ENCODE data around the gene LPIN2.
A peak's percentile ranks its signal among the peaks of the same experiment; 100 is the strongest.
"Not testable (repeated sequence)": the region's sequence is repeated elsewhere in the genome, so short reads cannot be mapped to it uniquely, and the experiment has no call there.

LPIN2 gene, protein sequence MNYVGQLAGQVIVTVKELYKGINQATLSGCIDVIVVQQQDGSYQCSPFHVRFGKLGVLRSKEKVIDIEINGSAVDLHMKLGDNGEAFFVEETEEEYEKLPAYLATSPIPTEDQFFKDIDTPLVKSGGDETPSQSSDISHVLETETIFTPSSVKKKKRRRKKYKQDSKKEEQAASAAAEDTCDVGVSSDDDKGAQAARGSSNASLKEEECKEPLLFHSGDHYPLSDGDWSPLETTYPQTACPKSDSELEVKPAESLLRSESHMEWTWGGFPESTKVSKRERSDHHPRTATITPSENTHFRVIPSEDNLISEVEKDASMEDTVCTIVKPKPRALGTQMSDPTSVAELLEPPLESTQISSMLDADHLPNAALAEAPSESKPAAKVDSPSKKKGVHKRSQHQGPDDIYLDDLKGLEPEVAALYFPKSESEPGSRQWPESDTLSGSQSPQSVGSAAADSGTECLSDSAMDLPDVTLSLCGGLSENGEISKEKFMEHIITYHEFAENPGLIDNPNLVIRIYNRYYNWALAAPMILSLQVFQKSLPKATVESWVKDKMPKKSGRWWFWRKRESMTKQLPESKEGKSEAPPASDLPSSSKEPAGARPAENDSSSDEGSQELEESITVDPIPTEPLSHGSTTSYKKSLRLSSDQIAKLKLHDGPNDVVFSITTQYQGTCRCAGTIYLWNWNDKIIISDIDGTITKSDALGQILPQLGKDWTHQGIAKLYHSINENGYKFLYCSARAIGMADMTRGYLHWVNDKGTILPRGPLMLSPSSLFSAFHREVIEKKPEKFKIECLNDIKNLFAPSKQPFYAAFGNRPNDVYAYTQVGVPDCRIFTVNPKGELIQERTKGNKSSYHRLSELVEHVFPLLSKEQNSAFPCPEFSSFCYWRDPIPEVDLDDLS

DNA sequence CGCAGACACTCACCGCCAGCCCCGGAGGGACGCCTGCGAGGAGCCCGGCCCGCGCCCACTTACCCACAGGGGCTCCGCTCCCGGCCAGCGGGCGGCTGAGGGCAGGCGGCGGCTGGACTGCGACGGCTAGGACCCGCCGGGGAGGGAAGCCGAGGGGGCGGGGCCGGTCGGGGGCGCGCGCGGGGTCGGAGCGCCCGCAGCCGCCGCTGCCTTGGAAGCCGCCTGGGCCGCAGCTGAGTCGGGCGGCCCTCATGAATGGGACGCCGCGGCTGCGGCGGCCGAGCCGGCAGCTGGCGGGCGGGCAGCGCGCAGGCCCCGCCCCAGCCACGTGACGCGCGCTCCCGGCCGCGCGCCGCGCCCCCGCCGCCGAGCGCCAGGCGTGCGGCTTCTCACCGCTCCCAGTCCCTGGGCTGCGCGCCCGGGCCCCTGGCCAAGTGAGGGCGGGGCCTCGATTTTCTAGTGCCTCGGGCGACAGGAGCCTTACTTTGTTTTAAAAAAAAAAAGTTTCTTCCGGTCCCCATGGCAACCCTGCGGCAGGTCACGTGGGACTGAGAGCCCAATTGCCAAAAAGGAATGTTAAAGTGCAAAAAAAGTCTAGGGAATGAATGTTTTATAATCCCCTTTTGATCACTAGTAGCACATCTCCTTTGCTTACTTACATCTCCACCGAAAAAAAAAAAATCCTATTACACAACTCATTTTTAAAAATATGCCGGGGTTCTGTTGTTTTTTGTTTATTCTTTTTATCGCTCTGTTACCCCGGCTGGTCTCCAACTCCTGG lies at the start of gene LPIN2:
Gene LPIN2 (minus strand): TSS at position 121 of the 781 bp plus-strand sequence. CDS start 52,304 bp downstream, outside the sequence.
- peak; percentile 89 to 96 (median 96) for DNase-seq (ENCODE audit: low read depth in 3 of 3)

GRCh38 chr18:3061581-3062312 lies 48.8 kb upstream of the LPIN2 start:
- DNase-seq (ENCODE audit: low read depth in 3 of 3), result peak in 1 of 3 donors; percentile 60

- DNase-seq (ENCODE audit: low read depth in 3 of 3), result peak in 2 of 3 donors; percentile 25 to 46
Measured at GRCh38 chr18:3060667-3061580, 48.0 kb upstream of the LPIN2 start.

GRCh38 chr18:3059272-3059671 lies 46.3 kb upstream of the LPIN2 start:
- DNase-seq (ENCODE audit: low read depth in 3 of 3), result no peak

DNA sequence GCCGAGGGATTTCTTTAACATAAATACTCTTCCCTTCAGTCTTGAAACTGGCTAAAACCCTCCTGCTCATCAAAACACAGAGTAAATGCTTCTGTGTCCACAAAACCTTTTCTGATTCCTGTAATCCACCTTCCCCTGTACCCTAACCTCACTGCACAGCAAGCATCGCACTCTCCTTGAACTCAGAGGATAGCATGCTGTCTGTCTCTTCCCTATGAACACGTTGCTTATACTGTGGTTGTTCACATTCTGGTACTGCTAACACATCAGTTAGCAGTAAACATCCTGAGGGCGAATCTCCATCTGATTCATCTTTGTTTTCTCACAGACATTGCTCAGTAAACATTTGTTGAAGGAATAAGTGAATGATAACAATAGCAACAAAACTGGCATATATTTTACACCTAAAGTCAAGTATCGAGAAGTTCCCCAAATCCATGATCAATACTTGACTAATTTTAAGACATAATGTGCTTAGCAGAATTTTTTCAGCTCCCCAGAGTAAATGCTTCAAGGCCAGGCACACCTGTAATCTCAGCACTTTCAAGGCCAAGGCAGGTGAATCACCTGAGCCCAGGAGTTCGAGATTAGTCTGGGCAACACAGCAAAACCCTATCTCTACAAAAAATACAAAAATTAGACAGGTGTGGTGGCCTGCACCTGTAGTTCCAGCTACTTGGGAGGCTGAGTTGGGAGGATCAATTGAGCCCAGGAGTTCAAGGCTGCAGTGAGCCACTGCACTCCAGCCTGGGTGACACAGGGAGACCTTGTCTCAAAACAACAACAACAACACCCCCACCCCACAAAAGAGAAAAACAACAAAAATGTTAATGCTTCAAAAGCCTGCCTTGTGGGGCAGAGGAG lies 45.6 kb upstream of the LPIN2 start:
- DNase-seq (ENCODE audit: low read depth in 3 of 3), result no peak

DNA sequence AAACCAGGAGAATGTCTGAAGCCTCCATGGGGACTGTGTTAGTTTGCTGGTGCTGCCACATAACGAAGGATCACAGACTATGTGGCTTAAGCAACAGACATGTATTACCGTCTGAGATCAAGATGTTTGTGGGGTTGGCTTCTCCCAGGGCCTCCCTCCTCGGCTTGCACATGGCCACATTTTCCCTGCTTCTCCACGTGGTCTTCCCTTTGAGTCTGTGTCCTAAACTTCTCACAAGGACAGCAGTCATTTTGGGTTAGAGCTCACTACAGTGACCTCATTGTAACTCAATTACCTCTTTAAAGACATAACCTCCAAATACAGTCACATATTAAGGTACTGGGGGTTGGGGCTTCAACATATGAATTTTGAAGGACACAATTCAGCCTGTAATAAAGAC lies 44.6 kb upstream of the LPIN2 start:
- no peak for DNase-seq (ENCODE audit: low read depth in 3 of 3)

DNA sequence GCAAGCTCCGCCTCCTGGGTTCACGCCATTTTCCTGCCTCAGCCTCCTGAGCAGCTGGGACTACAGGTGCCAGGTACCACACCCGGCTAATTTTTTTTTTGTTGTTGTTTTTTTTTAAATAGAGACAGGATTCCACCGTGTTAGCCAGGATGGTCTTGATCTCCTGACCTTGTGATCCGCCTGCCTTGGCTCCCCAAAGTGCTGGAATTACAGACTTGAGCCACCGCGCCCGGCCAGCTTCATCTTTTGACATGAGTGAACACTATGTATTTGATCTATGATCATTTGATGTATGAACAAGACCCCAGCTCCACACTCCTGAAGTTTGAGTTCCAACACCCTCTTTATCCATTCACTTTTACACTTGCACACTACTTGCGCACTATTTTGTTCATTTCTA lies 43.4 kb upstream of the LPIN2 start:
- DNase-seq (ENCODE audit: low read depth in 3 of 3), result no peak

GRCh38 chr18:3055816-3056215 lies 42.9 kb upstream of the LPIN2 start:
- DNase-seq (ENCODE audit: low read depth in 3 of 3), result no peak

DNA sequence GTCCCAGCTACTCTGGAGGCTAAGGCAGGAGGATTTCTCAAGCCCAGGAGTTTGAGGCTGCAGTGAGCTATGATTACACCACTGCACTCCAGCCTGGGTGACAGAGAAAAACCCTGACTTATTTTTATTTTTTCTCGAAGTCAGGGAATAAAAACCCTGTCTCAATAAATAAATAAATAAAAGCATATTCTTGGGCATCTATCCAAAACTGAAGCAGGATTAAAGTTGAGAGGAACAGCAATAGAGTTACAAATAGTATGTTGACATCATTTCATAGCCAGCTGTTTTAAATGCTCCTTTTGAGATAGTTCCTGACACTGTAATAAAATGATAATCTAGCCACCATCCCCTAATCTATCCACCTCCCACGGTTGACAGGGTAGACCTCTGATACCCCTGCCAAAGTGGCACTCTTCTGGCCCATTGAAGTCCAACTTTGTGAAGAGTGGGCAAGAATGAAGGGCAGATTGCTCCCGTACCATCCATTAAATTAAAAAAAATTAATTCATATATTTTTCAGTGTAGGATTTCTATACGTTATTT lies 42.3 kb upstream of the LPIN2 start:
- DNase-seq (ENCODE audit: low read depth in 3 of 3), result no peak

DNA sequence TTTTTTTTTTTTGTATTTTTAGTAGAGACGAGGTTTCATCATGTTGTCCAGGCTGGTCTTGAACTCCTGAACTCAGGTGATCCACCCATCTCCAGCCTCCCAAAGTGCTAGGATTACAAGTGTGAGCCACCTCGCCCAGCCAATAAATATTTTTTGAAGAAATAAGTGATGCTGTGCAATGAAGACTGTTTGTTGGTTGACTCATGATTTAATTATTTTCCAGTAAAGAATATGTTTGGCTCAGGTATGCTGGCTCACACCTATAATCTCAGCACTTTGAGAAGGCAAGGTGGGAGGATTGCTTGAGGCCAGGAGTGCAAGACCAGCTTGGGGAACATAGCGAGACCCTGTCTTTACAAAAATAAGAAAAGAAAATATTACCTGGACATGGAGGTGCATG lies 41.8 kb upstream of the LPIN2 start:
- DNase-seq (ENCODE audit: low read depth in 3 of 3), result no peak

- DNase-seq (ENCODE audit: low read depth in 3 of 3), result no peak
Measured at GRCh38 chr18:3054214-3054613, 41.3 kb upstream of the LPIN2 start.

- no peak for DNase-seq (ENCODE audit: low read depth in 3 of 3)
Measured at GRCh38 chr18:3053081-3053480, 40.1 kb upstream of the LPIN2 start.

GRCh38 chr18:3052411-3052758 lies 39.4 kb upstream of the LPIN2 start:
- DNase-seq (ENCODE audit: low read depth in 3 of 3), result no peak

DNA sequence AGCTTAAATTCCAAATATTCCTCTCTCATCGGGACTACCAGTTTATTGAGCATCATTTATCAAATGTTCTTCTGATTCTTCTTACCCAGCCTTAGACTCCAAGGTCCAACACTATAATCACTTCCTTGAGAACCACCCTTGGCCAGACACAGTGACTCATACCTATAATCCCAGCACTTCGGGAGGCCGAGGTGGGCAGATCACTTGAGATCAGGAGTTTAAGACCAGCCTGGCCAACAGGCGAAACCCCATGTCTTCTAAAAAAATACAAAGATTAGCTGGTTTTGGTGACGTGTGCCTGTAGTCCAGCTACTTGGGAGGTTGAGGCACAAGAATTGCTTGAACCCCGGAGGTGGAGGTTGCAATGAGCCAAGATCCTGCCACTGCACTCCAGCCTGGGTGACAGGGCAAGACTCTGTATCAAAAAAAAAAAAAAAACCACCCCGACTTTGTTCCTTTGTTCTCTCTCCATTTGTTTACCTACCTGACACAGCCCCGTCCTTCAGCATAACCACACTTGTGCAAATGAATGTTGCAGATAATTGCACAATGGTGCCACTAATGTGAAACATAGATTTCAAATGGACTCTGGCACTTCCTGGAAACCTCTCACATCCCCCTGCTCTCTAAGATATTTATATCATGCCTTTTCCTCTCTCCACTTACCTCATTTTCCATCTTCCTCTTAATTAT lies 38.9 kb upstream of the LPIN2 start:
- no peak for DNase-seq (ENCODE audit: low read depth in 3 of 3)

DNA sequence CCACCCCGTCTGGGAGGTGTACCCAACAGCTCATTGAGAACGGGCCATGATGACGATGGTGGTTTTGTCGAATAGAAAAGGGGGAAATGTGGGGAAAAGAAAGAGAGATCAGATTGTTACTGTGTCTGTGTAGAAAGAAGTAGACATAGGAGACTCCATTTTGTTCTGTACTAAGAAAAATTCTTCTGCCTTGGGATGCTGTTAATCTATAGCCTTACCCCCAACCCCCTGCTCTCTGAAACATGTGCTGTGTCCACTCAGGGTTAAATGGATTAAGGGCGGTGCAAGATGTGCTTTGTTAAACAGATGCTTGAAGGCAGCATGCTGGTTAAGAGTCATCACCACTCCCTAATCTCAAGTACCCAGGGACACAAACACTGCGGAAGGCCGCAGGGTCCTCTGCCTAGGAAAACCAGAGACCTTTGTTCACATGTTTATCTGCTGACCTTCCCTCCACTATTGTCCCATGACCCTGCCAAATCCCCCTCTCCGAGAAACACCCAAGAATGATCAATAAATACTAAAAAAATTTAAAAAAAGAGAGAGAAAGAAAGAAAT lies 37.0 kb upstream of the LPIN2 start:
- not testable (repeated sequence) for DNase-seq (ENCODE audit: low read depth in 3 of 3)

DNA sequence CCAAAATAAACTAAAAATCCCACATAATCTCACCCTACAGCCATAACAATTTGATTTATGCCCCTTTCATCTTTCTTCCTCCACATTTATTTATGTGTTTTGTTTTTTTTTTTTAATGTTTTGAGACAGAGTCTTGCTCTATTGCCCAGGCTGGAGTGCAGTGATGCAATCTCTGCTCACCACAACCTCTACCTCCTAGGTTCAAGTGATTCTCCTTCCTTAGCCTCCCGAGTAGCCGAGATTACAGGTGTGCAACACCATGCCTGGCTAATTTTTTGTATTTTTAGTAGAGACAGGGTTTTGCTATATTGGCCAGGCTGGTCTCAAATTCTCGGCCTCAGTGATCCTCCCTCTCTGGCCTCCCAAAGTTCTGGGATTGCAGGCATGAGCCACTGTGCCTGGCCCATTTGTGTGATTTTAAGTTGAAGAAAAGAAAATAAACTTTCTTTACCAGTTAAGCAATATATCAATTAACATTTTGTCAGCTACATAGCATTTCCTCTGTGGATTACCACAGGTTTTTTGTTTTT lies 35.9 kb upstream of the LPIN2 start:
- DNase-seq (ENCODE audit: low read depth in 3 of 3), result no peak

DNA sequence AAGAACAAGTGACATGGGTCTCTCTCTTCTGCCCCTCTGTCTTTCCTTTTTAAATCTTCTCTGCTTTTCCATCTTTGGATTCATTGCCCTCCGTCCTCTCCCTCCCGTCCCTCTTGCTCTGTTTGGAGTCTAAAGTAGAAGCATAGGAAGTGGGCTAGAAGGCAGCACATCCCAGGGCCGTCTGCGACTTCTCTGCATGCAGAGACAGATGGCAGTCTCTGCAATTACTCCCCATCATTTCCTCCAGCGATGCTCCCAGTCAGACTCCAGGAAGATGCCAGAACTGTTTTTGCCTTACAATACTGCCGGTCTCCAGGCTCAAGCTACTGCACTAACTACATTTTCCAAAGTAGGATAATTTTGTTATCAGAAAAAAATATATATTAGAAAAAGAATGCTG lies 35.2 kb upstream of the LPIN2 start:
- DNase-seq (ENCODE audit: low read depth in 3 of 3), result no peak
